Measurements from ENCODE around the gene DISC1.

DISC1 gene

GRCh38 chr1:231933711-231934626, 307.4 kb downstream of the DISC1 start:
- TF ChIP-seq SPI1 (IDR thresholded peaks at IDR 0.05; ENCODE audit: borderline replicate concordance, low read depth) (no peak), POLR2AphosphoS5 (IDR thresholded peaks at IDR 0.05; ENCODE audit: low read depth) (no peak), GABPA (IDR thresholded peaks at IDR 0.05; ENCODE audit: low read depth) (no peak), CTCF (IDR thresholded peaks at IDR 0.05; ENCODE audit: insufficient read depth, low read length) (no peak), REST (IDR thresholded peaks at IDR 0.05; ENCODE audit: insufficient replicate concordance, low read depth) (no peak)
- no peak overlapping the region for H3K4me3 ChIP-seq (replicated peaks; ENCODE audit: insufficient read depth, low read length)
- DNase-seq (ENCODE audit: low read depth in 1 of 2, low spot score in 1 of 2) = no peak
- no peak overlapping the region for H3K27ac ChIP-seq (replicated peaks)
- H3K27me3 ChIP-seq (ENCODE audit: insufficient read depth, poor library complexity, severe bottlenecking) = no peaks in the 10 kb centered on the region

GRCh38 chr1:231934797-231935196, 308.2 kb downstream of the DISC1 start:
- TF ChIP-seq CTCF (IDR thresholded peaks at IDR 0.05; ENCODE audit: insufficient read depth, low read length) (no peak), SPI1 (IDR thresholded peaks at IDR 0.05; ENCODE audit: borderline replicate concordance, low read depth) (no peak), REST (IDR thresholded peaks at IDR 0.05; ENCODE audit: insufficient replicate concordance, low read depth) (no peak), POLR2AphosphoS5 (IDR thresholded peaks at IDR 0.05; ENCODE audit: low read depth) (no peak), GABPA (IDR thresholded peaks at IDR 0.05; ENCODE audit: low read depth) (no peak)
- H3K4me3 ChIP-seq (replicated peaks; ENCODE audit: insufficient read depth, low read length) = no peak overlapping the region
- DNase-seq (ENCODE audit: low read depth in 1 of 2, low spot score in 1 of 2) = no peak
- H3K27me3 ChIP-seq (ENCODE audit: insufficient read depth, poor library complexity, severe bottlenecking) = no peaks in the 10 kb centered on the region
- no peak overlapping the region for H3K27ac ChIP-seq (replicated peaks)

- H3K27me3 ChIP-seq (ENCODE audit: insufficient read depth, poor library complexity, severe bottlenecking) = no peaks in the 10 kb centered on the region
- DNase-seq (ENCODE audit: low read depth in 1 of 2, low spot score in 1 of 2) = no peak
- TF ChIP-seq CTCF (IDR thresholded peaks at IDR 0.05; ENCODE audit: insufficient read depth, low read length) (no peak), SPI1 (IDR thresholded peaks at IDR 0.05; ENCODE audit: borderline replicate concordance, low read depth) (no peak), POLR2AphosphoS5 (IDR thresholded peaks at IDR 0.05; ENCODE audit: low read depth) (no peak), REST (IDR thresholded peaks at IDR 0.05; ENCODE audit: insufficient replicate concordance, low read depth) (no peak), GABPA (IDR thresholded peaks at IDR 0.05; ENCODE audit: low read depth) (no peak)
- no peak overlapping the region for H3K27ac ChIP-seq (replicated peaks)
- no peak overlapping the region for H3K4me3 ChIP-seq (replicated peaks; ENCODE audit: insufficient read depth, low read length)
Observed at GRCh38 chr1:231935856-231936255, 309.3 kb downstream of the DISC1 start.

Measured in HL-60 (cell line).